ENCODE data around the gene NRAS.

The NRAS gene

GRCh38 chr1:114692947-114693346, 23.6 kb downstream of the NRAS start:
- Histone ChIP-seq H3K9ac (ENCODE audit: low read length) (no peak overlapping the region), H3K36me3 (ENCODE audit: control insufficient read depth, insufficient read depth, low read length) (no peaks in the 10 kb centered on the region), H3K27ac (ENCODE audit: low read depth, low read length) (no peak overlapping the region), H3K4me1 (ENCODE audit: control insufficient read depth, insufficient read depth, low read length) (no peaks in the 10 kb centered on the region), H3K27me3 (ENCODE audit: control insufficient read depth, insufficient read depth, low read length) (no peaks in the 10 kb centered on the region), H3K4me3 (ENCODE audit: low read length) (no peak overlapping the region)

- H3K9ac ChIP-seq (ENCODE audit: low read length): no peak overlapping the region
- no peaks in the 10 kb centered on the region for H3K4me1 ChIP-seq (ENCODE audit: control insufficient read depth, insufficient read depth, low read length)
- H3K36me3 ChIP-seq (ENCODE audit: control insufficient read depth, insufficient read depth, low read length): no peaks in the 10 kb centered on the region
- no peak overlapping the region for H3K4me3 ChIP-seq (ENCODE audit: low read length)
- H3K27me3 ChIP-seq (ENCODE audit: control insufficient read depth, insufficient read depth, low read length): no peaks in the 10 kb centered on the region
- H3K27ac ChIP-seq (ENCODE audit: low read depth, low read length): no peak overlapping the region
These were observed 25.5 kb downstream of the NRAS start for GRCh38 chr1:114691061-114691460.

- Histone ChIP-seq H3K4me1 (ENCODE audit: control insufficient read depth, insufficient read depth, low read length) (no peaks in the 10 kb centered on the region), H3K4me3 (ENCODE audit: low read length) (no peak overlapping the region), H3K27me3 (ENCODE audit: control insufficient read depth, insufficient read depth, low read length) (no peaks in the 10 kb centered on the region), H3K36me3 (ENCODE audit: control insufficient read depth, insufficient read depth, low read length) (no peaks in the 10 kb centered on the region), H3K27ac (ENCODE audit: low read depth, low read length) (no peak overlapping the region), H3K9ac (ENCODE audit: low read length) (no peak overlapping the region)
These were observed 26.4 kb downstream of the NRAS start for GRCh38 chr1:114690148-114690547.

GRCh38 chr1:114688526-114688925, 28.0 kb downstream of the NRAS start:
- no peak overlapping the region for H3K9ac ChIP-seq (ENCODE audit: low read length)
- H3K36me3 ChIP-seq (ENCODE audit: control insufficient read depth, insufficient read depth, low read length): no peaks in the 10 kb centered on the region
- H3K27me3 ChIP-seq (ENCODE audit: control insufficient read depth, insufficient read depth, low read length): no peaks in the 10 kb centered on the region
- no peak overlapping the region for H3K4me3 ChIP-seq (ENCODE audit: low read length)
- H3K4me1 ChIP-seq (ENCODE audit: control insufficient read depth, insufficient read depth, low read length): no peaks in the 10 kb centered on the region
- no peak overlapping the region for H3K27ac ChIP-seq (ENCODE audit: low read depth, low read length)

GRCh38 chr1:114685851-114686250, 30.7 kb downstream of the NRAS start:
- Histone ChIP-seq H3K4me3 (ENCODE audit: low read length) (no peak overlapping the region), H3K27ac (ENCODE audit: low read depth, low read length) (no peak overlapping the region), H3K27me3 (ENCODE audit: control insufficient read depth, insufficient read depth, low read length) (no peaks in the 10 kb centered on the region), H3K36me3 (ENCODE audit: control insufficient read depth, insufficient read depth, low read length) (no peaks in the 10 kb centered on the region), H3K9ac (ENCODE audit: low read length) (no peak overlapping the region), H3K4me1 (ENCODE audit: control insufficient read depth, insufficient read depth, low read length) (no peaks in the 10 kb centered on the region)

- H3K36me3 ChIP-seq (ENCODE audit: control insufficient read depth, insufficient read depth, low read length): no peaks in the 10 kb centered on the region
- H3K27ac ChIP-seq (ENCODE audit: low read depth, low read length): no peak overlapping the region
These were observed 38.9 kb downstream of the NRAS start for GRCh38 chr1:114677691-114678090.

GRCh38 chr1:114676115-114676514, 40.5 kb downstream of the NRAS start:
- H3K4me3 ChIP-seq (ENCODE audit: low read length): no peak overlapping the region
- no peaks in the 10 kb centered on the region for H3K27me3 ChIP-seq (ENCODE audit: control insufficient read depth, insufficient read depth, low read length)

More at GRCh38 chr1:114677691-114678090, 38.9 kb downstream of the NRAS start:
- Histone ChIP-seq H3K4me3 (ENCODE audit: low read length) (no peak overlapping the region), H3K9ac (ENCODE audit: low read length) (no peak overlapping the region), H3K27me3 (ENCODE audit: control insufficient read depth, insufficient read depth, low read length) (no peaks in the 10 kb centered on the region), H3K4me1 (ENCODE audit: control insufficient read depth, insufficient read depth, low read length) (no peaks in the 10 kb centered on the region)

GRCh38 chr1:114671939-114672275, 44.7 kb downstream of the NRAS start:
- no peaks in the 10 kb centered on the region for H3K27me3 ChIP-seq (ENCODE audit: control insufficient read depth, insufficient read depth, low read length)
- H3K36me3 ChIP-seq (ENCODE audit: control insufficient read depth, insufficient read depth, low read length): no peaks in the 10 kb centered on the region
- no peak overlapping the region for H3K27ac ChIP-seq (ENCODE audit: low read depth, low read length)
- H3K4me3 ChIP-seq (ENCODE audit: low read length): no peak overlapping the region
- no peaks in the 10 kb centered on the region for H3K4me1 ChIP-seq (ENCODE audit: control insufficient read depth, insufficient read depth, low read length)
- no peak overlapping the region for H3K9ac ChIP-seq (ENCODE audit: low read length)

More at GRCh38 chr1:114676115-114676514, 40.5 kb downstream of the NRAS start:
- no peaks in the 10 kb centered on the region for H3K4me1 ChIP-seq (ENCODE audit: control insufficient read depth, insufficient read depth, low read length)
- no peak overlapping the region for H3K9ac ChIP-seq (ENCODE audit: low read length)
- H3K27ac ChIP-seq (ENCODE audit: low read depth, low read length): no peak overlapping the region
- no peaks in the 10 kb centered on the region for H3K36me3 ChIP-seq (ENCODE audit: control insufficient read depth, insufficient read depth, low read length)

- H3K27me3 ChIP-seq (ENCODE audit: control insufficient read depth, insufficient read depth, low read length): no peaks in the 10 kb centered on the region
- H3K9ac ChIP-seq (ENCODE audit: low read length): no peak overlapping the region
- no peak overlapping the region for H3K27ac ChIP-seq (ENCODE audit: low read depth, low read length)
- no peak overlapping the region for H3K4me3 ChIP-seq (ENCODE audit: low read length)
- no peaks in the 10 kb centered on the region for H3K4me1 ChIP-seq (ENCODE audit: control insufficient read depth, insufficient read depth, low read length)
- H3K36me3 ChIP-seq (ENCODE audit: control insufficient read depth, insufficient read depth, low read length): no peaks in the 10 kb centered on the region
These were observed 45.3 kb downstream of the NRAS start for GRCh38 chr1:114671011-114671938.

GRCh38 chr1:114670083-114671010, 46.2 kb downstream of the NRAS start:
- H3K27me3 ChIP-seq (ENCODE audit: control insufficient read depth, insufficient read depth, low read length): no peaks in the 10 kb centered on the region
- peak overlapping the region; percentile 88 for H3K4me3 ChIP-seq (ENCODE audit: low read length)
- peak overlapping the region; percentile 48 for H3K27ac ChIP-seq (ENCODE audit: low read depth, low read length)
- no peak overlapping the region for H3K9ac ChIP-seq (ENCODE audit: low read length)
- H3K36me3 ChIP-seq (ENCODE audit: control insufficient read depth, insufficient read depth, low read length): no peaks in the 10 kb centered on the region
- no peaks in the 10 kb centered on the region for H3K4me1 ChIP-seq (ENCODE audit: control insufficient read depth, insufficient read depth, low read length)

- Histone ChIP-seq H3K4me1 (ENCODE audit: control insufficient read depth, insufficient read depth, low read length) (no peaks in the 10 kb centered on the region), H3K27me3 (ENCODE audit: control insufficient read depth, insufficient read depth, low read length) (no peaks in the 10 kb centered on the region), H3K9ac (ENCODE audit: low read length) (peak within 1 kb of the TSS; percentile 81), H3K36me3 (ENCODE audit: control insufficient read depth, insufficient read depth, low read length) (no peaks in the 10 kb centered on the region), H3K4me3 (ENCODE audit: low read length) (peak within 1 kb of the TSS; percentile 88), H3K27ac (ENCODE audit: low read depth, low read length) (peak within 1 kb of the TSS; percentile 48)
These were observed 46.9 kb downstream of the NRAS start, which contains the start of gene DENND2C for GRCh38 chr1:114669562-114670082. Gene DENND2C, minus strand, starts transcription at chr1:114670049. Its CDS starts 44,065 bp downstream, at chr1:114625984.
